HG03159 (cell line): Measurements from ENCODE around the gene TRDN.

Experiments
- ATAC-seq: cut with Tn5 transposase; IDR thresholded peaks from one replicate; pipeline ENCODE4 v1.9.1; 2021; ENCODE audit warnings: mild to moderate bottlenecking, moderate library complexity; ENCODE audit not compliant: unreplicated experiment

The TRDN gene

GRCh38 chr6:123420512-123420911 lies 216.2 kb downstream of the TRDN start:
- ATAC-seq = no peak

GRCh38 chr6:123418071-123418470 lies 218.7 kb downstream of the TRDN start:
- no peak for ATAC-seq

- ATAC-seq = no peak
Observed at GRCh38 chr6:123417535-123417934, 219.2 kb downstream of the TRDN start.

GRCh38 chr6:123415844-123416468 lies 220.8 kb downstream of the TRDN start:
- peak; percentile 96 for ATAC-seq

- ATAC-seq = no peak
Observed at GRCh38 chr6:123404975-123405374, 231.8 kb downstream of the TRDN start.

- ATAC-seq = peak; percentile 89
Observed at GRCh38 chr6:123402052-123402451, 234.7 kb downstream of the TRDN start.

- no peak for ATAC-seq
Observed at GRCh38 chr6:123398072-123398471, 238.7 kb downstream of the TRDN start.

- ATAC-seq = no peak
Observed at GRCh38 chr6:123393331-123393730, 243.4 kb downstream of the TRDN start.

GRCh38 chr6:123383718-123384117 lies 253.0 kb downstream of the TRDN start:
- no peak for ATAC-seq

GRCh38 chr6:123380257-123380656 lies 256.5 kb downstream of the TRDN start:
- ATAC-seq = peak; percentile 64

GRCh38 chr6:123372737-123373136 lies 264.0 kb downstream of the TRDN start:
- ATAC-seq = no peak

- ATAC-seq = no peak
Observed at GRCh38 chr6:123363912-123364311, 272.8 kb downstream of the TRDN start.

GRCh38 chr6:123360359-123360758 lies 276.4 kb downstream of the TRDN start:
- ATAC-seq = no peak

GRCh38 chr6:123352705-123353104 lies 284.0 kb downstream of the TRDN start:
- no peak for ATAC-seq

GRCh38 chr6:123352279-123352678 lies 284.5 kb downstream of the TRDN start:
- ATAC-seq = no peak

- ATAC-seq = no peak
Observed at GRCh38 chr6:123343836-123344235, 292.9 kb downstream of the TRDN start.

GRCh38 chr6:123338394-123338793 lies 298.4 kb downstream of the TRDN start:
- ATAC-seq = no peak

- ATAC-seq = no peak
Observed at GRCh38 chr6:123333000-123333756, 303.6 kb downstream of the TRDN start.

GRCh38 chr6:123332070-123332469 lies 304.7 kb downstream of the TRDN start:
- ATAC-seq = no peak

GRCh38 chr6:123329337-123329736 lies 307.4 kb downstream of the TRDN start:
- ATAC-seq = no peak

GRCh38 chr6:123323452-123324329 lies 313.1 kb downstream of the TRDN start:
- ATAC-seq = no peak

GRCh38 chr6:123321020-123321419 lies 315.7 kb downstream of the TRDN start:
- no peak for ATAC-seq
